Fibroblast of mammary gland (primary cell): ENCODE results near the gene MBD3L1.

ENCODE experiments used
- DNase-seq: peaks from one replicate; pipeline ENCODE4 v3.0.0-alpha.2; 2010; ENCODE audit warnings: low read depth
- H3K4me3 ChIP-seq: 2 replicates; pipeline ENCODE4 v1.5.1; 2011; ENCODE audit warnings: low read depth, mild to moderate bottlenecking, low read length, moderate library complexity; ENCODE audit not compliant: control insufficient read depth
- CTCF ChIP-seq: conservative IDR thresholded peaks from 2 replicates; pipeline ENCODE4 v1.5.1; 2011; ENCODE audit warnings: low read depth, low read length, inconsistent platforms; ENCODE audit not compliant: control insufficient read depth, insufficient read depth

Gene MBD3L1

GRCh38 chr19:8877854-8878705 lies 45.9 kb downstream of the MBD3L1 start:
- TF ChIP-seq CTCF, result no peak
- no peak for DNase-seq

GRCh38 chr19:8880868-8881488 lies 48.8 kb downstream of the MBD3L1 start:
- no peak for TF ChIP-seq CTCF
- no peak for DNase-seq
- no peak overlapping the region for H3K4me3 ChIP-seq

More at GRCh38 chr19:8877854-8878705, 45.9 kb downstream of the MBD3L1 start:
- no peak overlapping the region for H3K4me3 ChIP-seq

- no peak overlapping the region for H3K4me3 ChIP-seq
- DNase-seq, result no peak
- TF ChIP-seq CTCF, result no peak
These were observed 49.3 kb downstream of the MBD3L1 start for GRCh38 chr19:8881512-8881911.

DNA sequence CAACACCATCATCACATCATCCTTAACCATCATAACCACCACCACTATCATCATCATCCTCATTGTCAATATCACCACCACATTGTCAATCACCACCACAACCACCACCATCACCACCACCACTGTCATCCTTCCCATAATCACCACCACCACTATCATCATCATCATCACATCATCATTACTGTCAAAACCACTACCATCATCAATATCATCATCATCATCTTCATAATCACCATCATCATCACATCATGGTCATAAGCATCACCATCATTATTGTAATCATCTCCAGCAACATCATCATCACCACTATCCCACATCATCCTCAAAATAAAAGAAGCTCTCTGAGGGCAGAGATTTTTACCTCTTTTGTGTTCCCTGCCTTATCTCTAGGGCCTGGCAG lies 52.2 kb downstream of the MBD3L1 start:
- no peak for TF ChIP-seq CTCF
- DNase-seq, result no peak
- no peak overlapping the region for H3K4me3 ChIP-seq

GRCh38 chr19:8887364-8887763 lies 55.2 kb downstream of the MBD3L1 start:
- no peak for TF ChIP-seq CTCF
- DNase-seq, result no peak
- H3K4me3 ChIP-seq, result no peak overlapping the region

DNA sequence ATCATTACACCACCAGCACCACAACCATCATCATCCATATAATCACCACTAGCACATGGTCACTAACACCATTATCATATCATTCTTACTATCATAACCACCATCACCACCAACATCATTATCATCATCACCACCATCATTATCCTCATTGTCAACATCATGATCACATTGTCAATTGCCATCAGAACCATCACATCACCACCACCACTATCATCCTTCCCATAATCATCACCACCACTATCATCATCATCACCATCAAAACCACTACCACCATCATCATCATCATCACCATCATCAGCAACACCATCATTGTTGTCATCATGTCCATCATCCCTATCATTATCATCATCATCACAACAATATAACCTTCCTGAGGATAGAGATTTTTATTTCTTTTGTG lies 58.1 kb downstream of the MBD3L1 start:
- DNase-seq, result no peak
- no peak overlapping the region for H3K4me3 ChIP-seq
- no peak for TF ChIP-seq CTCF
